Measurements from ENCODE around the gene STKLD1.

DNA sequence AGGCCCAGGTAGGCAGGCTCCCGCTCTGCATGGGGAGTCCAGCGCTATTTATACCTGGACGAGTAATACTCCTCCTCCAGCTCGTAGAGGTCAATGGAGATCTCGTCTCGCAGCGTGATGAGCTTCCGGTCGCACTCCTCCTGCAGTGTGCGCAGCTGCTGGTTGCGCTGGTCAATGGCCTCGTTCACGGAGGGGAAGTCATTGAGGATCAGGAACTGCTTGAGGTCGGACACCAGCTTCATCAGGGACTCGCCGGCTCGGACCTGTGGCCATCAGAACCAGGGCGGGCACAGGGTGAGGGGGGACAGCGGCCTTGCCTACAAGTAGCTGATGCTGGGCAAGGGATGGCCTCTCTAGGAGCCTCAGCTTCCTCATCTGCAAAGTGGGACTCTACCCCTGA lies 32.1 kb upstream of the STKLD1 start:
- TF ChIP-seq, protein P1, sequence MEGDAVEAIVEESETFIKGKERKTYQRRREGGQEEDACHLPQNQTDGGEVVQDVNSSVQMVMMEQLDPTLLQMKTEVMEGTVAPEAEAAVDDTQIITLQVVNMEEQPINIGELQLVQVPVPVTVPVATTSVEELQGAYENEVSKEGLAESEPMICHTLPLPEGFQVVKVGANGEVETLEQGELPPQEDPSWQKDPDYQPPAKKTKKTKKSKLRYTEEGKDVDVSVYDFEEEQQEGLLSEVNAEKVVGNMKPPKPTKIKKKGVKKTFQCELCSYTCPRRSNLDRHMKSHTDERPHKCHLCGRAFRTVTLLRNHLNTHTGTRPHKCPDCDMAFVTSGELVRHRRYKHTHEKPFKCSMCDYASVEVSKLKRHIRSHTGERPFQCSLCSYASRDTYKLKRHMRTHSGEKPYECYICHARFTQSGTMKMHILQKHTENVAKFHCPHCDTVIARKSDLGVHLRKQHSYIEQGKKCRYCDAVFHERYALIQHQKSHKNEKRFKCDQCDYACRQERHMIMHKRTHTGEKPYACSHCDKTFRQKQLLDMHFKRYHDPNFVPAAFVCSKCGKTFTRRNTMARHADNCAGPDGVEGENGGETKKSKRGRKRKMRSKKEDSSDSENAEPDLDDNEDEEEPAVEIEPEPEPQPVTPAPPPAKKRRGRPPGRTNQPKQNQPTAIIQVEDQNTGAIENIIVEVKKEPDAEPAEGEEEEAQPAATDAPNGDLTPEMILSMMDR (IDR thresholded peaks at IDR 0.05; ENCODE audit: low read length), result no peak
- no peak for TF ChIP-seq EZH2phosphoT487 (IDR thresholded peaks at IDR 0.05; ENCODE audit: low read length)

All from MM.1S (cell line).